Upper lobe of right lung (tissue), 1 donor: ENCODE measurements around the gene KIF1A. TPM values are rescaled to one million over a fixed set of nuclear protein-coding genes. Genes with fewer than 3 reads are reported as not detected.

Source experiments
- ATAC-seq: fragments of 200-7000 bp; cut with Tn5 transposase; one replicate; pipeline ENCODE4 v1.9.1; 2020; ENCODE audit warnings: mild to moderate bottlenecking, moderate library complexity
- DNase-seq: peaks from one replicate; pipeline ENCODE4 v3.0.0-alpha.2; 2020
- H3K27ac ChIP-seq: fragments of 200-600 bp; one replicate; pipeline ENCODE4 v1.8.0; 2022
- H3K27me3 ChIP-seq: fragments of 200-600 bp; one replicate; pipeline ENCODE4 v1.8.0; 2022; ENCODE audit warnings: mild to moderate bottlenecking
- H3K36me3 ChIP-seq: fragments of 200-600 bp; one replicate; pipeline ENCODE4 v1.8.0; 2022
- H3K4me1 ChIP-seq: fragments of 200-600 bp; one replicate; pipeline ENCODE4 v1.8.0; 2022
- H3K4me3 ChIP-seq: fragments of 200-600 bp; one replicate; pipeline ENCODE4 v1.8.0; 2022; ENCODE audit warnings: mild to moderate bottlenecking
- H3K9me3 ChIP-seq: fragments of 200-600 bp; one replicate; pipeline ENCODE4 v1.8.0; 2022
- CTCF ChIP-seq: fragments of 200-600 bp; IDR thresholded peaks from one replicate; pipeline ENCODE4 v1.8.0; 2022; ENCODE audit warnings: antibody characterized with exemption
- intact Hi-C: fragments of 100-400 bp; cut with DNase I; formaldehyde crosslinking; loops from one replicate; pipeline ENCODE4 v1.11.0; 2022
- total RNA-seq: library from RNA; stranded (reverse); fragmentation: NEBNext Ultra II Directional; extraction: Animal tissue kit (Norgen Biotek cat#: 25700); gene quantifications from one replicate; pipeline ENCODE4 v1.2.1, GENCODE V29; 2021
- donor health status: DM: no; HTN: yes; CAD: no; lungs with severe emphysema.

Gene KIF1A
- total RNA-seq, 1 donor from 2014 or later: 0.81 TPM

- Histone ChIP-seq H3K9me3 (no peaks in the 10 kb centered on the region), H3K27me3 (peaks cover 4% of the 10 kb centered on the region), H3K4me1 (no peaks in the 10 kb centered on the region), H3K27ac (no peak overlapping the region), H3K4me3 (no peak overlapping the region), H3K36me3 (no peaks in the 10 kb centered on the region)
- peak; percentile 53 for DNase-seq
- TF ChIP-seq CTCF: no peak
- intact Hi-C loops: no loop called here
- ATAC-seq: no peak
Measured at GRCh38 chr2:240786871-240787311, 33.1 kb downstream of the KIF1A start.

- H3K27ac ChIP-seq: no peak overlapping the region
- DNase-seq (no peak), ATAC-seq (peak; percentile 29)
- no peaks in the 10 kb centered on the region for H3K36me3 ChIP-seq
- H3K4me1 ChIP-seq: no peaks in the 10 kb centered on the region
- intact Hi-C loops: no loop called here
- no peak overlapping the region for H3K4me3 ChIP-seq
- no peaks in the 10 kb centered on the region for H3K9me3 ChIP-seq
- TF ChIP-seq CTCF: no peak
- H3K27me3 ChIP-seq: peaks cover 4% of the 10 kb centered on the region
Measured at GRCh38 chr2:240786355-240786841, 33.6 kb downstream of the KIF1A start.

GRCh38 chr2:240785424-240786335 is 34.3 kb downstream of the KIF1A start:
- DNase-seq: peak; percentile 52
- intact Hi-C loops: no loop called here
- Histone ChIP-seq H3K4me1 (no peaks in the 10 kb centered on the region), H3K27me3 (peaks cover 4% of the 10 kb centered on the region), H3K36me3 (no peaks in the 10 kb centered on the region), H3K9me3 (no peaks in the 10 kb centered on the region), H3K27ac (no peak overlapping the region), H3K4me3 (no peak overlapping the region)
- ATAC-seq: no peak
- TF ChIP-seq CTCF: no peak

- Histone ChIP-seq H3K4me1 (no peaks in the 10 kb centered on the region), H3K36me3 (no peaks in the 10 kb centered on the region), H3K27me3 (peaks cover 4% of the 10 kb centered on the region), H3K4me3 (no peak overlapping the region), H3K27ac (no peak overlapping the region), H3K9me3 (no peaks in the 10 kb centered on the region)
- TF ChIP-seq CTCF: no peak
- ATAC-seq: no peak
- intact Hi-C loops: no loop called here
- DNase-seq: peak; percentile 58
Measured at GRCh38 chr2:240784629-240785423, 35.2 kb downstream of the KIF1A start.

GRCh38 chr2:240783819-240784621 is 36.0 kb downstream of the KIF1A start:
- no peaks in the 10 kb centered on the region for H3K36me3 ChIP-seq
- no peaks in the 10 kb centered on the region for H3K9me3 ChIP-seq
- no peak for ATAC-seq
- intact Hi-C loops: no loop called here
- peaks cover 4% of the 10 kb centered on the region for H3K27me3 ChIP-seq
- no peaks in the 10 kb centered on the region for H3K4me1 ChIP-seq
- no peak overlapping the region for H3K4me3 ChIP-seq
- TF ChIP-seq CTCF: no peak
- DNase-seq: no peak
- H3K27ac ChIP-seq: no peak overlapping the region
